Measurements from ENCODE around the gene CCDC47.

Gene CCDC47

DNA sequence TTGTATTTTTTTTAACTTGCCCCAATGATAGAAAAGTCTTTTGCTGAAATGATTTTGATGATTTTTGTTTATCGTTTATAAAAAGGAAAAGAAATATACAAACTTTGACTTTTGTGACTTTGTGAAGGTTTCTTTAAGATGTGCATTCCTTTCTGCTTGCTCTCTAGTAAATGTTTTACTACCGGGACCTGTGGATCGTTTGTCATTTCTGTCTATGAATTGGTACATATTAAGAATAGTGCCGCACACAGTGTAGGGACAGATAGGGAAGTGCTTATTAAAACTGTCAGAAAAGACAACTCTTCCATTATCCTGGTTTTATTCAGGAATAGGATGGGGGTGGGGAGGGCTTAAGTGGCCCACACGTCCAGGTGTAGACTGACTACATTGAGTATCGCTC, 45.7 kb upstream of the CCDC47 start:
- peak overlapping the region; percentile 35 for H3K27ac ChIP-seq
- TF ChIP-seq, protein P1, sequence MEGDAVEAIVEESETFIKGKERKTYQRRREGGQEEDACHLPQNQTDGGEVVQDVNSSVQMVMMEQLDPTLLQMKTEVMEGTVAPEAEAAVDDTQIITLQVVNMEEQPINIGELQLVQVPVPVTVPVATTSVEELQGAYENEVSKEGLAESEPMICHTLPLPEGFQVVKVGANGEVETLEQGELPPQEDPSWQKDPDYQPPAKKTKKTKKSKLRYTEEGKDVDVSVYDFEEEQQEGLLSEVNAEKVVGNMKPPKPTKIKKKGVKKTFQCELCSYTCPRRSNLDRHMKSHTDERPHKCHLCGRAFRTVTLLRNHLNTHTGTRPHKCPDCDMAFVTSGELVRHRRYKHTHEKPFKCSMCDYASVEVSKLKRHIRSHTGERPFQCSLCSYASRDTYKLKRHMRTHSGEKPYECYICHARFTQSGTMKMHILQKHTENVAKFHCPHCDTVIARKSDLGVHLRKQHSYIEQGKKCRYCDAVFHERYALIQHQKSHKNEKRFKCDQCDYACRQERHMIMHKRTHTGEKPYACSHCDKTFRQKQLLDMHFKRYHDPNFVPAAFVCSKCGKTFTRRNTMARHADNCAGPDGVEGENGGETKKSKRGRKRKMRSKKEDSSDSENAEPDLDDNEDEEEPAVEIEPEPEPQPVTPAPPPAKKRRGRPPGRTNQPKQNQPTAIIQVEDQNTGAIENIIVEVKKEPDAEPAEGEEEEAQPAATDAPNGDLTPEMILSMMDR (conservative IDR thresholded peaks at IDR 0.05; ENCODE audit: low read depth), result no peak
- DNase-seq (ENCODE audit: low spot score), result no peak
- POLR2A ChIA-PET (ENCODE audit: low non-redundant PET), result no interaction called here
- CTCF ChIA-PET, result interaction anchor here (0.8 kb wide), 1 partner anchor 44 kb away, joined by 3 read pairs; no protein-coding TSS in a partner anchor

- peak overlapping the region; percentile 9; the same call in 1 of the 2 replicates for H3K27ac ChIP-seq
- DNase-seq (ENCODE audit: low spot score), result no peak
These were observed 44.5 kb upstream of the CCDC47 start for GRCh38 chr17:63817736-63818385.

GRCh38 chr17:63816669-63817068, 43.3 kb upstream of the CCDC47 start:
- H3K27ac ChIP-seq, result no peak overlapping the region
- CTCF ChIA-PET, result no interaction called here
- POLR2A ChIA-PET (ENCODE audit: low non-redundant PET), result no interaction called here
- TF ChIP-seq, protein P1 (conservative IDR thresholded peaks at IDR 0.05; ENCODE audit: low read depth), result no peak
- no peak for DNase-seq (ENCODE audit: low spot score)

More at GRCh38 chr17:63817736-63818385, 44.5 kb upstream of the CCDC47 start:
- ChIA-PET POLR2A (ENCODE audit: low non-redundant PET) (no interaction called here), CTCF (no interaction called here)
- TF ChIP-seq, protein P1 (conservative IDR thresholded peaks at IDR 0.05; ENCODE audit: low read depth), result no peak

DNA sequence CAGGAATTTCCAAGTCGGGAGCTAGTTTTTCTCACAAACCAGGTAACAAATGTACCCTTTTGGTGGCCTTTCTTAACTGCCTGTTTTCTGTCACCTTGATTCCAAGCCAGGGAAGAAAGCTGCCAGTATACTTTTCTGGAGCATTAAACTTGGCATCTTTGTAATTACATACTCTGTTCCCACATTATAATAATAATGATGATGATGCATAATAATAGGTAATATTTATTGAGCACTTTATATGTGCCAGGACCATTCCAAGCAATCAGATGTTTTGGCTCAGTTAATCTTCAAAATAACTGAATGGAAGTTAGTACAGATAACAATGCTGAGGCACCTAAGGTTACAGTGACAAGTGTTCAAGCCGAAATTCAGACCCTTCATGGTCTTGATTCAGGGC, 42.7 kb upstream of the CCDC47 start:
- ChIA-PET POLR2A (ENCODE audit: low non-redundant PET) (no interaction called here), CTCF (no interaction called here)
- H3K27ac ChIP-seq, result no peak overlapping the region
- TF ChIP-seq, protein P1 (conservative IDR thresholded peaks at IDR 0.05; ENCODE audit: low read depth), result no peak
- no peak for DNase-seq (ENCODE audit: low spot score)

GRCh38 chr17:63809970-63810369, 36.6 kb upstream of the CCDC47 start:
- no peak overlapping the region for H3K27ac ChIP-seq
- ChIA-PET CTCF (interaction anchor here (0.7 to 1.5 kb wide), 2 partner anchors 24 to 311 kb away, joined by 3 to 4 read pairs; no protein-coding TSS in a partner anchor), POLR2A (ENCODE audit: low non-redundant PET) (no interaction called here)
- TF ChIP-seq, protein P1 (conservative IDR thresholded peaks at IDR 0.05; ENCODE audit: low read depth), result no peak
- no peak for DNase-seq (ENCODE audit: low spot score)

- ChIA-PET POLR2A (ENCODE audit: low non-redundant PET) (no interaction called here), CTCF (no interaction called here)
- no peak overlapping the region for H3K27ac ChIP-seq
- TF ChIP-seq, protein P1 (conservative IDR thresholded peaks at IDR 0.05; ENCODE audit: low read depth), result no peak
- DNase-seq (ENCODE audit: low spot score), result no peak
These were observed 32.2 kb upstream of the CCDC47 start for GRCh38 chr17:63805591-63805990.

Measured in RWPE1 (cell line).